Endodermal cell (in vitro differentiated cells): Measurements from ENCODE around the gene RAB9B. TPM values are rescaled to one million over a fixed set of nuclear protein-coding genes. Genes with fewer than 3 reads are reported as not detected.

Experiments used
- DNase-seq: peaks from one replicate; pipeline ENCODE4 v3.0.0-alpha.2; 2017
- H3K27ac ChIP-seq: 2 replicates; pipeline ENCODE4 v1.5.1; 2013; ENCODE audit warnings: mild to moderate bottlenecking, low read depth, low read length, moderate library complexity
- H3K27me3 ChIP-seq: 2 replicates; pipeline ENCODE4 v1.6.1; 2013; ENCODE audit warnings: mild to moderate bottlenecking, low read length, moderate library complexity; ENCODE audit not compliant: insufficient read depth, control insufficient read depth, poor library complexity, severe bottlenecking
- H3K36me3 ChIP-seq: 2 replicates; pipeline ENCODE4 v1.7.0; 2013; ENCODE audit warnings: mild to moderate bottlenecking, low read length, moderate library complexity; ENCODE audit not compliant: control insufficient read depth, insufficient read depth
- H3K4me1 ChIP-seq: one replicate; pipeline ENCODE4 v1.7.0; 2013; ENCODE audit warnings: low read length; ENCODE audit not compliant: control insufficient read depth, insufficient read depth
- H3K4me3 ChIP-seq: 2 replicates; pipeline ENCODE4 v1.5.1; 2013; ENCODE audit warnings: mild to moderate bottlenecking, low read length, moderate library complexity
- H3K9ac ChIP-seq: 2 replicates; pipeline ENCODE4 v1.6.1; 2013; ENCODE audit warnings: mild to moderate bottlenecking, low read length, moderate library complexity; ENCODE audit not compliant: poor library complexity, severe bottlenecking; ENCODE audit errors: extremely low read depth
- H3K9me3 ChIP-seq: 2 replicates; pipeline ENCODE4 v1.6.1; 2013; ENCODE audit warnings: mild to moderate bottlenecking, low read length, moderate library complexity; ENCODE audit not compliant: control insufficient read depth
- H3K27ac Mint-ChIP-seq: 2 replicates; pipeline ENCODE4 v1.8.0; 2020; ENCODE audit warnings: mixed read lengths
- H3K27me3 Mint-ChIP-seq: 2 replicates; pipeline ENCODE4 v1.8.0; 2021; ENCODE audit warnings: mild to moderate bottlenecking, mixed read lengths; ENCODE audit not compliant: insufficient read depth
- H3K36me3 Mint-ChIP-seq: 2 replicates; pipeline ENCODE4 v1.8.0; 2020; ENCODE audit warnings: low read depth, mixed read lengths
- H3K4me1 Mint-ChIP-seq: 2 replicates; pipeline ENCODE4 v1.8.0; 2020; ENCODE audit warnings: mixed read lengths
- H3K4me3 Mint-ChIP-seq: 2 replicates; pipeline ENCODE4 v1.8.0; 2020; ENCODE audit warnings: mild to moderate bottlenecking, moderate library complexity, mixed read lengths
- H3K9me3 Mint-ChIP-seq: 2 replicates; pipeline ENCODE4 v1.8.0; 2020; ENCODE audit warnings: mild to moderate bottlenecking, mixed read lengths
- CTCF ChIP-seq: fragments of 200-600 bp; sonication (generic); conservative IDR thresholded peaks from 2 replicates; pipeline ENCODE4 v1.5.0; 2021; ENCODE audit warnings: antibody characterized with exemption, mild to moderate bottlenecking
- WGBS, 2 experiments: methylation state at CpG; one replicate each; pipeline versions ENCODE4 v1.1.5 to v1.1.7; 2013; ENCODE audit warnings: missing lambda C conversion rate in 2 of 2, mixed read lengths in 1 of 2; ENCODE audit not compliant: insufficient coverage in 1 of 2, insufficient read length in 1 of 2; 5-methylcytosine and 5-hydroxymethylcytosine counted together
- total RNA-seq, 2 donors: library from RNA; stranded (reverse); fragmentation: NEBNext Ultra II Directional in 1 of 2; extraction: Animal tissue kit (Norgen Biotek cat#: 25700) in 1 of 2; gene quantifications; 2 replicates in 1 of 2; 3 replicates in 1 of 2; pipeline ENCODE4 v1.2.1, GENCODE V29; 2021

Gene RAB9B
- total RNA-seq, 2 donors from 2014 or later, result 0.42 to 0.64 TPM

DNA sequence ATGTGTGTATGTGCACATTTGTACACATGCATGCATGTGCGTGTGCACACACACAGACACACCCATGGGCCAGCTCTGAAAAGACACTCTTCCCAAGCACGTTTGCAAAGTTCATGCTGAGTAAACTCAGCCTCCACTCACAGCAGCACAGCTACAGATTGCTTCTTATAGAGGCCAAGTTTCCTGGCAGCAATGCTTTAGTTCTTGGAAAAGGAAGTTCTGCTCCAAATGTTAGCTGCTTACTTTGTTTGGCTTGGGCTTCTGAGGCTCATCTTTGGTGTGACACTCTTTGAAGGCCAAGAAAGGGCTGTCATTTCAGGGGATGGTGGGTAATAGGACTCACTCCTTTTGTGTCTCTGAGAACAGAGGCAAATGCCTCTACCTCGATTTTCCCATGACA lies 48.9 kb downstream of the RAB9B start:
- WGBS, 2 experiments, result 98 to 100% methylated on average over 1 to 3 of the region's 3 CpGs
- Histone ChIP-seq H3K9me3 (no peaks in the 10 kb centered on the region), H3K9ac (no peak overlapping the region), H3K4me1 (no peaks in the 10 kb centered on the region), H3K27me3 (no peaks in the 10 kb centered on the region), H3K4me3 (no peak overlapping the region), H3K27ac (peak overlapping the region; percentile 16), H3K36me3 (no peaks in the 10 kb centered on the region)
- Mint-ChIP-seq H3K9me3 (no peaks in the 10 kb centered on the region), H3K27me3 (no peaks in the 10 kb centered on the region), H3K4me1 (peaks cover 11% of the 10 kb centered on the region), H3K4me3 (no peak overlapping the region), H3K36me3 (no peaks in the 10 kb centered on the region), H3K27ac (no peak overlapping the region)
- DNase-seq, result no peak
- no peak for TF ChIP-seq CTCF

- no peak for TF ChIP-seq CTCF
- Histone ChIP-seq H3K9ac (no peak overlapping the region), H3K4me1 (no peaks in the 10 kb centered on the region), H3K9me3 (no peaks in the 10 kb centered on the region), H3K27me3 (no peaks in the 10 kb centered on the region), H3K36me3 (no peaks in the 10 kb centered on the region), H3K27ac (peak overlapping the region; percentile 16), H3K4me3 (no peak overlapping the region)
- Mint-ChIP-seq H3K27ac (peak overlapping the region; percentile 59), H3K27me3 (no peaks in the 10 kb centered on the region), H3K4me3 (no peak overlapping the region), H3K36me3 (no peaks in the 10 kb centered on the region), H3K9me3 (no peaks in the 10 kb centered on the region), H3K4me1 (peaks cover 11% of the 10 kb centered on the region)
- WGBS, 2 experiments, result 20% methylated on average over 1 of the region's 3 CpGs; no CpG with 5 or more reads in 1 of the 2 experiments
- DNase-seq, result no peak
Measured at GRCh38 chrX:103782640-103783039, 49.4 kb downstream of the RAB9B start.

DNA sequence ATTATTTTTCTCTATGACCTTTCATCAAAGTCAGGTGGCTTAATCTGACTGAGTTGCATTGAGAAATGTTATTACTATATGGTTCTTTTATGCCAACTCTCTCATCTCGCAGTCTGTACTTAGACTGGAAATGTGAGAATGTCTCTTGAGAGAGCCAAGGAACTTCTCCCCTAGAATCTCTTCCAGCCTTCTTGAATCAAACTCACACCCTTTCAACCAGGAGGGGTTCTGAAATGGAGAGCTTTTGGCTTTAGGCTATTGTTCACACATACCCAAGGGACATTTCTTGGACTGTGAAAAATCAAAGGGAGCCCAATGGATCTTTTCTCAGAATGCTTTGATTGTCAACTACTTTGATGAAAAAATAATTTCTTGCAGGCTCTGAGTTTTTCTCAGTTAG lies 50.4 kb downstream of the RAB9B start:
- peaks cover 16% of the 10 kb centered on the region for H3K4me1 Mint-ChIP-seq
- no peak overlapping the region for H3K4me3 Mint-ChIP-seq
- no CpG with 5 or more reads among the region's 1 CpG for whole genome bisulfite sequencing, 2 experiments
- no peak overlapping the region for H3K27ac Mint-ChIP-seq
- Histone ChIP-seq H3K9me3 (no peaks in the 10 kb centered on the region), H3K27ac (no peak overlapping the region), H3K4me1 (no peaks in the 10 kb centered on the region), H3K27me3 (no peaks in the 10 kb centered on the region), H3K4me3 (no peak overlapping the region), H3K36me3 (no peaks in the 10 kb centered on the region), H3K9ac (no peak overlapping the region)
- H3K27me3 Mint-ChIP-seq, result no peaks in the 10 kb centered on the region
- DNase-seq, result no peak
- no peaks in the 10 kb centered on the region for H3K36me3 Mint-ChIP-seq
- TF ChIP-seq CTCF, result no peak
- H3K9me3 Mint-ChIP-seq, result no peaks in the 10 kb centered on the region
